Peyer's patch (tissue), 4 donors: Measurements from ENCODE around the gene BPIFA1.

Source experiments
- CTCF ChIP-seq, 6 experiments: fragments of 450-650 bp in 4 of 6; fragments of 200-600 bp in 2 of 6; sonication (generic) in 1 of 6; IDR thresholded peaks; one replicate each; pipeline ENCODE4 v1.5.1; 2017 to 2019; ENCODE audit warnings: antibody characterized with exemption in 6 of 6, mild to moderate bottlenecking in 3 of 6, moderate library complexity in 1 of 6
- POLR2A ChIP-seq, 2 donors: fragments of 450-650 bp; IDR thresholded peaks; one replicate each; pipeline ENCODE4 v1.5.1; 2017; ENCODE audit warnings: antibody characterized with exemption in 2 of 2, mild to moderate bottlenecking in 2 of 2, moderate library complexity in 2 of 2

GRCh38 chr20:33236351-33236750 lies 555 bp downstream of the BPIFA1 start:
- TF ChIP-seq CTCF (IDR thresholded peaks at IDR 0.05) = no peak
- no peak for TF ChIP-seq POLR2A (IDR thresholded peaks at IDR 0.05)
